ENCODE measurements around the gene CLEC14A.
A peak's percentile ranks its signal among the peaks of the same experiment; 100 is the strongest.

- TF ChIP-seq CTCF (conservative IDR thresholded peaks at IDR 0.05; ENCODE audit: low read length) (peak; percentile 63), EZH2phosphoT487 (IDR thresholded peaks at IDR 0.05; ENCODE audit: borderline replicate concordance, low read depth, low read length) (no peak)
These were observed 7.4 kb downstream of the CLEC14A start for GRCh38 chr14:38248321-38249028.

Data from OCI-LY7 (cell line).